H1 (cell line): Measurements from ENCODE around the gene KCND3. TPM values are rescaled to one million over a fixed set of nuclear protein-coding genes. Genes with fewer than 3 reads are reported as not detected.

ENCODE experiments used
- CTCF ChIA-PET: fragments of 300-600 bp; sonication (Branson Sonifier 250); formaldehyde crosslinking; loops from one replicate; lab custom pipeline; 2021; ENCODE audit not compliant: partially characterized antibody; lab: Charles Lee
- POLR2A ChIA-PET: fragments of 300-600 bp; sonication (Branson Sonifier 250); formaldehyde crosslinking; loops from one replicate; lab custom pipeline; 2021; ENCODE audit warnings: inconsistent platforms; ENCODE audit not compliant: partially characterized antibody; lab: Charles Lee
- DNase-seq, 2 experiments: peaks; one replicate each; pipeline versions ENCODE4 v3.0.0 to v3.0.0-alpha.2; 2010 to 2022; ENCODE audit warnings: low spot score in 2 of 2, low read depth in 1 of 2, mixed read lengths in 1 of 2
- FAIRE-seq: peaks from 2 replicates; lab custom pipeline; 2011; peaks lifted over from hg19 to GRCh38; lab: Jason Lieb, UNC
- H2AFZ ChIP-seq: 2 replicates; pipeline ENCODE4 v1.8.1; 2012; ENCODE audit warnings: low read length, inconsistent platforms
- H2AK5ac ChIP-seq: 2 replicates; pipeline ENCODE4 v1.6.1; 2013; ENCODE audit warnings: low read depth, low read length
- H2BK120ac ChIP-seq: replicated peaks from 2 replicates; pipeline ENCODE3; 2013; ENCODE audit warnings: low read depth, low read length, inconsistent platforms
- H2BK12ac ChIP-seq: 2 replicates; pipeline ENCODE4 v1.6.1; 2013; ENCODE audit warnings: low read depth, low read length
- H2BK15ac ChIP-seq: 2 replicates; pipeline ENCODE4 v1.6.1; 2013; ENCODE audit warnings: low read length
- H2BK20ac ChIP-seq: 2 replicates; pipeline ENCODE4 v1.6.1; 2013; ENCODE audit warnings: low read length
- H2BK5ac ChIP-seq: 2 replicates; pipeline ENCODE4 v1.6.1; 2013; ENCODE audit warnings: low read depth, low read length
- H3K14ac ChIP-seq: 2 replicates; pipeline ENCODE4 v1.6.1; 2013; ENCODE audit warnings: inconsistent platforms; ENCODE audit not compliant: insufficient read length
- H3K18ac ChIP-seq: 2 replicates; pipeline ENCODE4 v1.6.1; 2013; ENCODE audit warnings: low read length; ENCODE audit errors: extremely low read depth
- H3K23ac ChIP-seq: 2 replicates; pipeline ENCODE4 v1.6.1; 2013; ENCODE audit warnings: inconsistent platforms; ENCODE audit not compliant: insufficient read length
- H3K23me2 ChIP-seq: 2 replicates; pipeline ENCODE4 v1.6.1; 2013; ENCODE audit warnings: low read depth, low read length
- H3K27ac ChIP-seq: 2 replicates; pipeline ENCODE4 v1.6.1; 2011; ENCODE audit warnings: low read depth, low read length, inconsistent platforms
- H3K27me3 ChIP-seq, 4 experiments: replicated peaks in 1 of 4; 1 replicate in 1 of 4; 2 replicates in 3 of 4; pipeline versions ENCODE4 v1.6.1 to v1.8.1; 2011 to 2013; ENCODE audit warnings: low read length in 3 of 4, mild to moderate bottlenecking in 3 of 4, inconsistent platforms in 2 of 4, mixed read lengths in 2 of 4, moderate library complexity in 1 of 4; ENCODE audit not compliant: control insufficient read depth in 3 of 4, insufficient read depth in 3 of 4; ENCODE audit errors: extremely low read depth in 1 of 4
- H3K36me3 ChIP-seq, 4 experiments: 2 replicates each; pipeline versions ENCODE4 v1.6.1 to v1.8.1; 2011 to 2013; ENCODE audit warnings: mild to moderate bottlenecking in 4 of 4, low read length in 3 of 4, moderate library complexity in 2 of 4, control low read depth in 1 of 4, inconsistent platforms in 1 of 4; ENCODE audit not compliant: insufficient read depth in 4 of 4, control insufficient read depth in 2 of 4
- H3K4ac ChIP-seq: replicated peaks from 2 replicates; pipeline ENCODE3; 2013; ENCODE audit warnings: low read length, low read depth, mixed read lengths, inconsistent platforms; ENCODE audit not compliant: insufficient read length
- H3K4me1 ChIP-seq, 4 experiments: replicated peaks in 1 of 4; 1 replicate in 1 of 4; 2 replicates in 3 of 4; pipeline versions ENCODE4 v1.6.1 to v1.8.1; 2011 to 2013; ENCODE audit warnings: low read length in 3 of 4, inconsistent platforms in 2 of 4, mixed read lengths in 1 of 4; ENCODE audit not compliant: insufficient read depth in 4 of 4, control insufficient read depth in 3 of 4
- H3K4me2 ChIP-seq, 2 experiments: 2 replicates each; pipeline versions ENCODE4 v1.6.1 to v1.8.1; 2011 to 2013; ENCODE audit warnings: low read depth in 2 of 2, low read length in 2 of 2, control low read depth in 1 of 2, inconsistent platforms in 1 of 2, mild to moderate bottlenecking in 1 of 2; ENCODE audit not compliant: insufficient read depth in 1 of 2
- H3K4me3 ChIP-seq, 4 experiments: fragments of 200-600, 300-600 bp in 1 of 4; sonication (generic), shearing (Covaris generic), sonication (Bioruptor Twin) in 1 of 4; 2 replicates each; pipeline versions ENCODE4 v1.5.1 to v1.8.1; 2011 to 2016; ENCODE audit warnings: low read length in 4 of 4, low read depth in 3 of 4, control low read depth in 2 of 4, inconsistent platforms in 2 of 4, mild to moderate bottlenecking in 2 of 4, mixed read lengths in 1 of 4, moderate library complexity in 1 of 4; ENCODE audit not compliant: insufficient read depth in 2 of 4; ENCODE audit errors: extremely low read depth in 1 of 4
- H3K56ac ChIP-seq: replicated peaks from 2 replicates; pipeline ENCODE3; 2013; ENCODE audit warnings: low read depth, mild to moderate bottlenecking, mixed read lengths, low read length, inconsistent platforms; ENCODE audit not compliant: insufficient read length
- H3K79me1 ChIP-seq: 2 replicates; pipeline ENCODE4 v1.6.1; 2013; ENCODE audit warnings: low read depth, low read length, control low read depth
- H3K79me2 ChIP-seq, 2 experiments: 2 replicates each; pipeline versions ENCODE4 v1.6.1 to v1.8.1; 2012 to 2013; ENCODE audit warnings: low read length in 2 of 2, mild to moderate bottlenecking in 2 of 2, inconsistent platforms in 1 of 2; ENCODE audit not compliant: insufficient read depth in 2 of 2, control insufficient read depth in 1 of 2
- H3K9ac ChIP-seq, 4 experiments: replicated peaks in 1 of 4; 1 replicate in 1 of 4; 2 replicates in 3 of 4; pipeline versions ENCODE4 v1.6.1 to v1.8.1; 2011 to 2013; ENCODE audit warnings: low read depth in 3 of 4, low read length in 3 of 4, control low read depth in 2 of 4, mild to moderate bottlenecking in 2 of 4, moderate library complexity in 2 of 4, inconsistent platforms in 1 of 4; ENCODE audit errors: extremely low read depth in 1 of 4
- H3K9me3 ChIP-seq, 2 experiments: 2 replicates each; pipeline versions ENCODE4 v1.6.1 to v1.8.1; 2012 to 2013; ENCODE audit warnings: mild to moderate bottlenecking in 2 of 2, moderate library complexity in 2 of 2, control low read depth in 1 of 2, inconsistent platforms in 1 of 2, low read depth in 1 of 2, low read length in 1 of 2, mixed read lengths in 1 of 2; ENCODE audit not compliant: insufficient read depth in 2 of 2
- H4K20me1 ChIP-seq, 2 experiments: replicated peaks in 1 of 2; 2 replicates each; pipeline versions ENCODE3 to v1.8.1; 2011 to 2013; ENCODE audit warnings: inconsistent platforms in 2 of 2, low read length in 2 of 2, mild to moderate bottlenecking in 1 of 2; ENCODE audit not compliant: insufficient read depth in 2 of 2, control insufficient read depth in 1 of 2
- H4K5ac ChIP-seq: 2 replicates; pipeline ENCODE4 v1.6.1; 2013; ENCODE audit warnings: low read length, low read depth, mixed read lengths, inconsistent platforms; ENCODE audit not compliant: insufficient read length
- H4K8ac ChIP-seq: 2 replicates; pipeline ENCODE4 v1.8.0; 2013; ENCODE audit warnings: mild to moderate bottlenecking, moderate library complexity, low read length, inconsistent platforms; ENCODE audit not compliant: insufficient read depth; ENCODE audit errors: extremely low read depth
- H4K91ac ChIP-seq: replicated peaks from 2 replicates; pipeline ENCODE3; 2013; ENCODE audit warnings: low read length, mixed read lengths, inconsistent platforms; ENCODE audit not compliant: insufficient read length
- CBX8 ChIP-seq: fragments of 300-800, 300-1000 bp; sonication (generic); IDR thresholded peaks from 2 replicates; pipeline ENCODE4 v1.7.1; 2016; ENCODE audit warnings: low read depth, low read length, borderline replicate concordance
- CHD2 ChIP-seq: IDR thresholded peaks from 2 replicates; pipeline ENCODE4 v1.6.1; 2012; ENCODE audit warnings: low read length, improper control_type of control experiment
- JUND ChIP-seq: IDR thresholded peaks from 2 replicates; pipeline ENCODE4 v1.6.1; 2011; ENCODE audit warnings: mild to moderate bottlenecking, improper control_type of control experiment, low read length
- KDM5A ChIP-seq: fragments of 200-600 bp; IDR thresholded peaks from 2 replicates; pipeline ENCODE4 v1.7.1; 2012; ENCODE audit warnings: mild to moderate bottlenecking, low read length, inconsistent platforms, mixed read lengths
- NANOG ChIP-seq: IDR thresholded peaks from 2 replicates; pipeline ENCODE4 v1.6.1; 2011; ENCODE audit warnings: low read length, low read depth, mild to moderate bottlenecking, inconsistent platforms; ENCODE audit not compliant: insufficient read depth, poor library complexity, severe bottlenecking
- POLR2AphosphoS5 ChIP-seq: IDR thresholded peaks from 2 replicates; pipeline ENCODE4 v1.6.1; 2011; ENCODE audit warnings: low read depth, low read length
- RNF2 ChIP-seq: fragments of 200-900, 300-1000 bp; sonication (generic); IDR thresholded peaks from 2 replicates; pipeline ENCODE4 v1.7.1; 2016; ENCODE audit warnings: borderline replicate concordance, low read depth, mild to moderate bottlenecking, antibody characterized with exemption, low read length; ENCODE audit not compliant: poor library complexity, severe bottlenecking; ENCODE audit errors: missing control alignments
- TAF1 ChIP-seq: IDR thresholded peaks from 2 replicates; pipeline ENCODE4 v1.6.1; 2011; ENCODE audit warnings: mild to moderate bottlenecking, low read depth, low read length
- WGBS, 2 experiments: shearing (Covaris generic) in 1 of 2; methylation state at CpG; one replicate each; pipeline versions ENCODE4 v1.1.6 to v1.1.7; 2013 to 2015; ENCODE audit warnings: low lambda C conversion rate in 2 of 2, mixed read lengths in 2 of 2, inconsistent platforms in 1 of 2, low coverage in 1 of 2, missing lambda C conversion rate in 1 of 2; ENCODE audit not compliant: insufficient replicate concordance in 2 of 2, insufficient coverage in 1 of 2, insufficient read length in 1 of 2; ENCODE audit errors: extremely low coverage in 1 of 2, missing lambda C conversion rate in 1 of 2; 5-methylcytosine and 5-hydroxymethylcytosine counted together
- polyA plus RNA-seq, 7 experiments: library from polyadenylated mRNA; depleted of rRNA in 3 of 7; stranded (reverse) in 5 of 7; unstranded in 2 of 7; fragments of >200 nt in 5 of 7; fragments of 200-250 nt in 2 of 7; gene quantifications; 1 replicate in 5 of 7; 2 replicates in 1 of 7; 4 replicates in 1 of 7; pipeline versions ENCODE4 v1.2.1 to v1.2.3, GENCODE V29; 2011 to 2013; ENCODE audit warnings: missing spikeins in 2 of 7, mixed read lengths in 2 of 7
- total RNA-seq: library from RNA; stranded (reverse); fragmentation: NEBNext Ultra II Directional; extraction: Animal tissue kit (Norgen Biotek cat#: 25700); gene quantifications from 2 replicates; pipeline ENCODE4 v1.2.1, GENCODE V29; 2021
- TF ChIP-seq, protein P1 (sequence below): IDR thresholded peaks from 2 replicates; pipeline ENCODE4 v1.6.1; 2012; ENCODE audit warnings: inconsistent platforms

KCND3 gene
- total and polyA plus RNA-seq, 2 of the 8 experiments (the other 6 are each of a cell fraction or from before 2014, with no cell fraction given), result 0.14 to 0.48 TPM

DNA sequence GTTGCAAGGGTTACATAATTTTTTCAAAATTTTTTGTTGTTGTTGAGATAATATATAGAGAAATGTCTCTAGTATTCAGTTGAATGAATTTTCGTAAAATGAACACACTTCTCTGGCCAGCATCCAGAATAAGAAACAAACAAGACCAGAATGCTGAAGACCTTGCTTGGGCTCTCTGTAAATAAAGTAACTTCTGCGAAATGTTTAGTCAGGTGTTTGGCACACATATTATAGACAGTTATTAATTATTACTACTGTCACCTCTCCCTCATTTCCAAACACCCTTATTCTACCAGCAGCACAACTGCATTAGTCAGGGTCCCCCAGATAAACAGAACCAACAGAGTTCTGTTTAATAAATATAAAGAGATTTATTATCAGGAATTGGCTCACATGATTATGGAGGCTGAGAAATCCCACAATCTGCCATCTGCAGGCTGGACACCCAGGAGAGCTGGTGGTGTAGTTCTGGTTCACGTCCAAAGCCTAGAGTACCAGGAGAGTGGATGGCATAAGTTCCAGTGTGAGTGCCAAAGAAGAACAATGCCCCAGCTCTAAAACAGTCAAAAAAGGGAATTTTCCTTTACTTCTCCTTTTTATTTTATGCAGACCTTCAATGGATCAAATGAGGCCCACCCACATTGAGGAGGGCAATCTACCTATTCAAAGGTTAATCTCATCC lies 44.1 kb upstream of the KCND3 start:
- Histone ChIP-seq H3K9ac (no peak overlapping the region), H2BK120ac (no peak overlapping the region), H3K4ac (no peak overlapping the region), H3K23ac (no peak overlapping the region), H3K4me1 (peaks cover 0 to 6% (median 0%) of the 10 kb centered on the region in 4 experiments; a peak in 1 of 7 replicates), H3K9me3 (no peaks in the 10 kb centered on the region), H3K56ac (no peak overlapping the region), H4K91ac (no peak overlapping the region), H2BK12ac (no peak overlapping the region), H3K4me3 (no peak overlapping the region), H3K23me2 (no peaks in the 10 kb centered on the region; the same call in 1 of the 2 replicates), H4K8ac (no peak overlapping the region), H2BK20ac (no peak overlapping the region), H2AFZ (no peak overlapping the region), H3K4me2 (no peak overlapping the region), H2AK5ac (no peak overlapping the region), H3K14ac (no peak overlapping the region), H3K79me1 (no peaks in the 10 kb centered on the region), H2BK15ac (no peak overlapping the region), H3K36me3 (no peaks in the 10 kb centered on the region), H3K27me3 (no peaks in the 10 kb centered on the region), H3K18ac (no peak overlapping the region), H3K79me2 (no peaks in the 10 kb centered on the region), H3K27ac (no peak overlapping the region), H4K20me1 (no peaks in the 10 kb centered on the region), H2BK5ac (no peak overlapping the region), H4K5ac (no peak overlapping the region)
- no peak for TF ChIP-seq CHD2
- TF ChIP-seq, protein P1, sequence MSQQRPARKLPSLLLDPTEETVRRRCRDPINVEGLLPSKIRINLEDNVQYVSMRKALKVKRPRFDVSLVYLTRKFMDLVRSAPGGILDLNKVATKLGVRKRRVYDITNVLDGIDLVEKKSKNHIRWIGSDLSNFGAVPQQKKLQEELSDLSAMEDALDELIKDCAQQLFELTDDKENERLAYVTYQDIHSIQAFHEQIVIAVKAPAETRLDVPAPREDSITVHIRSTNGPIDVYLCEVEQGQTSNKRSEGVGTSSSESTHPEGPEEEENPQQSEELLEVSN, result no peak
- TF ChIP-seq POLR2AphosphoS5, result no peak
- no peak for TF ChIP-seq TAF1
- no peak for TF ChIP-seq KDM5A
- TF ChIP-seq JUND, result no peak
- no peak for TF ChIP-seq CBX8
- TF ChIP-seq NANOG, result no peak
- no peak for TF ChIP-seq RNF2
- no peak for DNase-seq
- 81% methylated on average over 3 of the region's 3 CpGs; no CpG with 5 or more reads in 1 of the 2 experiments for WGBS, 2 experiments
- CTCF ChIA-PET, result interaction anchor here (0.7 kb wide), 1 partner anchor 29 kb away, joined by 3 read pairs; no protein-coding TSS in a partner anchor
- FAIRE-seq, result no peak
- POLR2A ChIA-PET, result no interaction called here
